Adrenal gland (tissue), 5 donors: ENCODE measurements around the gene GAMT.

Source experiments
- CTCF ChIP-seq, 6 experiments: fragments of 450-650 bp in 4 of 6; fragments of 200-600 bp in 2 of 6; sonication (generic) in 1 of 6; IDR thresholded peaks; 1 replicate in 5 of 6; 2 replicates in 1 of 6; pipeline versions ENCODE4 v1.5.1 to v1.8.0; 2016 to 2021; ENCODE audit warnings: antibody characterized with exemption in 6 of 6, mild to moderate bottlenecking in 2 of 6, moderate library complexity in 1 of 6
- POLR2A ChIP-seq, 2 donors: fragments of 450-650 bp; IDR thresholded peaks; one replicate each; pipeline ENCODE4 v1.6.1; 2017; ENCODE audit warnings: antibody characterized with exemption in 2 of 2, mild to moderate bottlenecking in 2 of 2, moderate library complexity in 1 of 2
- donor health status: DM: no; HTN: no; CAD: no.

GRCh38 chr19:1421958-1422305 is 20.6 kb upstream of the GAMT start:
- TF ChIP-seq CTCF (IDR thresholded peaks at IDR 0.05) (no peak), POLR2A (IDR thresholded peaks at IDR 0.05) (no peak)
